BE2C (cell line): ENCODE results near the gene HBP1. TPM values are rescaled to one million over a fixed set of nuclear protein-coding genes. Genes with fewer than 3 reads are reported as not detected.

Source experiments
- DNase-seq: peaks from one replicate; pipeline ENCODE4 v3.0.0-alpha.2; 2020
- H3K27me3 ChIP-seq: fragments of 250-450 bp; sonication (Bioruptor Pico); 2 replicates; pipeline ENCODE4 v1.5.1; 2020; ENCODE audit warnings: mild to moderate bottlenecking
- H3K36me3 ChIP-seq: fragments of 250-450 bp; sonication (Bioruptor Pico); 2 replicates; pipeline ENCODE4 v1.5.1; 2020; ENCODE audit warnings: mild to moderate bottlenecking
- H3K4me1 ChIP-seq: fragments of 250-450 bp; sonication (Bioruptor Pico); 2 replicates; pipeline ENCODE4 v1.5.1; 2020
- H3K4me3 ChIP-seq: 2 replicates; pipeline ENCODE4 v1.5.1; 2011; ENCODE audit warnings: low read depth, low read length
- H3K9me3 ChIP-seq: fragments of 250-450 bp; sonication (Bioruptor Pico); 2 replicates; pipeline ENCODE4 v1.5.1; 2020
- polyA plus RNA-seq: library from polyadenylated mRNA; unstranded; fragments of >200 nt; gene quantifications from one replicate; pipeline ENCODE4 v1.2.1, GENCODE V29; 2012; ENCODE audit warnings: low read depth, missing spikeins; ENCODE audit not compliant: insufficient read length, insufficient read depth
- TF ChIP-seq, protein P1 (sequence below): IDR thresholded peaks from 2 replicates; pipeline ENCODE4 v1.5.1; 2012; ENCODE audit warnings: mild to moderate bottlenecking, low read depth, low read length

HBP1 gene, protein sequence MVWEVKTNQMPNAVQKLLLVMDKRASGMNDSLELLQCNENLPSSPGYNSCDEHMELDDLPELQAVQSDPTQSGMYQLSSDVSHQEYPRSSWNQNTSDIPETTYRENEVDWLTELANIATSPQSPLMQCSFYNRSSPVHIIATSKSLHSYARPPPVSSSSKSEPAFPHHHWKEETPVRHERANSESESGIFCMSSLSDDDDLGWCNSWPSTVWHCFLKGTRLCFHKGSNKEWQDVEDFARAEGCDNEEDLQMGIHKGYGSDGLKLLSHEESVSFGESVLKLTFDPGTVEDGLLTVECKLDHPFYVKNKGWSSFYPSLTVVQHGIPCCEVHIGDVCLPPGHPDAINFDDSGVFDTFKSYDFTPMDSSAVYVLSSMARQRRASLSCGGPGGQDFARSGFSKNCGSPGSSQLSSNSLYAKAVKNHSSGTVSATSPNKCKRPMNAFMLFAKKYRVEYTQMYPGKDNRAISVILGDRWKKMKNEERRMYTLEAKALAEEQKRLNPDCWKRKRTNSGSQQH
- polyA plus RNA-seq: 18.7 TPM

DNA sequence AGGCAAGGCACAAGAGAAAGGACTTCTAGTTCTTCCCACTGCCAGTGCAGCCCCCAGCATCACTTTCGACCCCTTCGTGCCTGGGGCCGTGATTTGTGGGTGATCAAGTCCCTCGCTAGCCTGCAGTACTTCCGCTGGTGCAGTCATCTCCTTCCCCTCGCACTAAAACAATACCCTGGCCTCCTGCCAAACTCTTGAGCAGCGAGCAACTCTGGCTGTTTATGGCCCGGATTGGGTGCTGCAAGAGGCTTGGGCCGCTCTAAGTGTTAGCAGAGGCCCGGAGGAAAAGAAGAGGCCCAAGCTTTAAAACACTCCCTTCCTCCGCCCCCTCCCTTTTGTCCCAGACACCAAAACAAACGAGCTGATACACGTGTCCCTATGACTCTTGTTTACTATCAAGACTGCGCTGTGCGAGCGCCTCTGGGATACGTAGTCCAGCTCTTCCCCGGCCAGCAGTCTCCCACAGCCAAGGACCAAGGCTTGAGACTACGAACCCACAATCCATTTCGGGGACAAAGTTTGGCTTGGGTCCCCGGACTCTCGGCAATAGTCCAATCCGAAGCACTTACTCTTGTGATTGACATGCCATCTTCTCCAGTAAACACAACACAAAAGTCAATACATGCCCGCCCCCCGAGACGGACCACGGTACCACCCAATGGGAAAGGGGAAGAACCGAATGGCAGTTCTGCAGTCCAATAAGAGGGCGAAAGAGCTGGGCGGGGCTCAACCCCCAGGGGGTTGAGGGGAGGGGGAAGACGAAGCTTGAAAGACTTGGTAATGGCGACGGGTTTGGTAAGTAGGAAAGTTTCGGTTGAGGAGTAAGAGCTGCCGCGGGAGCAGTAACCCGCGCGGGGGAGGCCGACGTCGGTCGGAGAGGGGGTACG lies at the start of gene HBP1:
TSS of gene HBP1 (plus strand) at position 771 of the 887 bp plus-strand sequence. CDS start 10,891 bp downstream, outside the sequence.
- Histone ChIP-seq H3K9me3 (no peaks in the 10 kb centered on the region), H3K27me3 (no peaks in the 10 kb centered on the region), H3K4me1 (no peaks in the 10 kb centered on the region), H3K36me3 (no peaks in the 10 kb centered on the region), H3K4me3 (peak within 1 kb of the TSS; percentile 74)
- TF ChIP-seq, protein P1, sequence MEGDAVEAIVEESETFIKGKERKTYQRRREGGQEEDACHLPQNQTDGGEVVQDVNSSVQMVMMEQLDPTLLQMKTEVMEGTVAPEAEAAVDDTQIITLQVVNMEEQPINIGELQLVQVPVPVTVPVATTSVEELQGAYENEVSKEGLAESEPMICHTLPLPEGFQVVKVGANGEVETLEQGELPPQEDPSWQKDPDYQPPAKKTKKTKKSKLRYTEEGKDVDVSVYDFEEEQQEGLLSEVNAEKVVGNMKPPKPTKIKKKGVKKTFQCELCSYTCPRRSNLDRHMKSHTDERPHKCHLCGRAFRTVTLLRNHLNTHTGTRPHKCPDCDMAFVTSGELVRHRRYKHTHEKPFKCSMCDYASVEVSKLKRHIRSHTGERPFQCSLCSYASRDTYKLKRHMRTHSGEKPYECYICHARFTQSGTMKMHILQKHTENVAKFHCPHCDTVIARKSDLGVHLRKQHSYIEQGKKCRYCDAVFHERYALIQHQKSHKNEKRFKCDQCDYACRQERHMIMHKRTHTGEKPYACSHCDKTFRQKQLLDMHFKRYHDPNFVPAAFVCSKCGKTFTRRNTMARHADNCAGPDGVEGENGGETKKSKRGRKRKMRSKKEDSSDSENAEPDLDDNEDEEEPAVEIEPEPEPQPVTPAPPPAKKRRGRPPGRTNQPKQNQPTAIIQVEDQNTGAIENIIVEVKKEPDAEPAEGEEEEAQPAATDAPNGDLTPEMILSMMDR: no peak
- peak; percentile 97 for DNase-seq

DNA sequence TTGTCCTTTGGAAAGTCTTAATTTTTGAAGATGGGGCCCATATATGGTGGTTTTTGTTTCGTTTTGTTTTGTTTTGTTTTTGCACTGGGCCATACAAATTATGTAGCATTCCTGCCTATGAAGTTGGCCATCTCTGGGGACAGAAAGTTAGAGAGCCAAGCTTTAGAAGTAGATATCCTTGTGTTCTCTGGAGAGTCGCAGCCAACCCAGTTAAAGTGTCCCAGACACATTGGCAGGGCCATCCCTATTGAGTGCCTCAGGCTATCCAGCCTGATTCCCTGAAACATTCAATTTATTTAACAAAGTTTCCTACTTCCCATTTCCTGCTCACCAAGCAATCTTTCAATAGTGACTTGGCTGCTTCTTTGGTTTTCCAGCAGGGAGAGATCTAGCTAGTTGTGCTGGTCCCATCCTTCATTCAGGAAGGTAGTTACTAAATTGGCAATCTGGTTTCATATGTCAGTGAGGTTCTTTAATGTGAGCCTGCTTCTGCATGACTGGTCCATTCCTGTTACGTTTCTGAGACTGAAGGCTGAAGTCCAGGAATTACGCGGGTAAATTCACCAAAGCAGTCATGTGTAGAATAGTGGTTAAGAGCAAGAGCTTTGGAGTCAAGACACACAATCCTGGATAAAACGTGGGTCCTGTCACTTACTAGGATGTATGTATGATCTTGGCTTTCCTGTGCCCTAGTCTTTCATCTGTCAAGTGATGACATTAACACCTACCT lies 49.3 kb upstream of the HBP1 start:
- Histone ChIP-seq H3K9me3 (no peaks in the 10 kb centered on the region), H3K36me3 (no peaks in the 10 kb centered on the region), H3K4me3 (no peak overlapping the region), H3K4me1 (no peaks in the 10 kb centered on the region; the same call in none of the 2 replicates), H3K27me3 (no peaks in the 10 kb centered on the region)
- DNase-seq: peak; percentile 23
- TF ChIP-seq, protein P1: no peak

DNA sequence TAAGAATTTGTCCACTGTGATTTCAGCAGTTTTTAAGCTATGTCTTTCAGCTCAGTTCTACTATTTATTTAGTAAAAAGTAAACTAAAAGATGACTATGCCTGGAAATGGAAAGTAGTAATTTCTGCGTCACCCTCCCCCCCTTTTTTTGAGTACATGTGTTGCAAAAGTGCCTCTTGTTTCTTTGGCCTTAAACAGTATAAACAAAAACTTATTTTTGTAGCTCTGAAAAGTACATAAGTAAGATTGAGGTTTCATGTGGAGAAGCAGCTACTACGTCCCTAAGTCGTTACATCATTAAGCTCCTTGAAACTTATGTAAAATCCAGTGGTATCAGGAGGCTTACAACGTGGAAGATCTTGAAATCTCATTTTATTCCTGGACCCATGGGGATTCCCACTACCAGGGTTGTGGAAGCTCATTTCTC lies 46.3 kb upstream of the HBP1 start:
- TF ChIP-seq, protein P1: no peak
- no peaks in the 10 kb centered on the region for H3K9me3 ChIP-seq
- H3K4me1 ChIP-seq: no peaks in the 10 kb centered on the region; the same call in 1 of the 2 replicates
- H3K36me3 ChIP-seq: no peaks in the 10 kb centered on the region
- DNase-seq: no peak
- H3K4me3 ChIP-seq: no peak overlapping the region
- no peaks in the 10 kb centered on the region for H3K27me3 ChIP-seq

DNA sequence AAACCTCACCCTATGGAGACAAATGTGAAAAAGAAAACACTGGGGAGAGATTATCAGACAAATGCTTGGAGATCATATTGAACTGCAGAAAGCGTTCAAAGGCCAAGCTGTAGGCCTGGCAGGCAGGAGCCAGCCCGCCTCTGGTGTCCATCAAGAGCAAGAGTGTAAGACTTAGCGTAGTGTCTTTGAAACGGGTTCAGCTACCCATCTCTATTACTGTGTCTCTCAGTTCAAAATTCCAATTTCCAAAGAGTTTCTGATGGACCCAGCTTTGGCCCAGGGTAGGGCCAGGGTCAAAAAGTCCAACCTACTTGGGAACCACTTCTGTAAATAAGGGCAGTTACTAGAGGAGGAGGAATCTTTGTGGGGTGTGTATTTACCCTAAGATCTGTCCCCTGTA lies 45.4 kb upstream of the HBP1 start:
- H3K9me3 ChIP-seq: no peaks in the 10 kb centered on the region
- H3K36me3 ChIP-seq: no peaks in the 10 kb centered on the region
- H3K27me3 ChIP-seq: no peaks in the 10 kb centered on the region
- TF ChIP-seq, protein P1: no peak
- H3K4me3 ChIP-seq: no peak overlapping the region
- no peak for DNase-seq
- H3K4me1 ChIP-seq: no peaks in the 10 kb centered on the region; the same call in 1 of the 2 replicates

DNA sequence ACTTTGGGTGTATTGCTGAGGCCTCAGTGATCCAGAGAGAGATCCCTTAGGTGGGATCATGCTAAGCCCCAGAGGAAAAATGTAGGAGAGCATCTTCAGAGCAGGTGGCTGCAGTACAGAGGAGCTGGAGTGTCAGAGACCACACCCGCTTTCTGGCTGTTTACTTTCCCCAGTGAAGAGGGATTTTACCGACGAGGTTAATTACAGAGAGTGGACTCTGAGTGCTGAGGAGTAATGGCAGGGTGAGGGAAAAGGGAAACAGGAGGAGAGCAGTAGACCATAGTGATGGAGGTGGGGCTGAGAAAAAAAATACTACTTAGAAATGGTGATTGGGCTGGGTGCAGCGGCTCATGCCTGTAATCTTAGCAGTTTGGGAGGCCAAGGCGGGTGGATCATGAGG lies 43.3 kb upstream of the HBP1 start:
- H3K9me3 ChIP-seq: no peaks in the 10 kb centered on the region
- no peaks in the 10 kb centered on the region for H3K27me3 ChIP-seq
- TF ChIP-seq, protein P1: no peak
- H3K36me3 ChIP-seq: no peaks in the 10 kb centered on the region
- H3K4me3 ChIP-seq: no peak overlapping the region
- no peak for DNase-seq
- no peaks in the 10 kb centered on the region for H3K4me1 ChIP-seq
